ENCODE measurements around the gene ETV7.
"Not testable (repeated sequence)": the region's sequence is repeated elsewhere in the genome, so short reads cannot be mapped to it uniquely, and the experiment has no call there.

Gene ETV7

GRCh38 chr6:36338223-36338622 lies 49.2 kb downstream of the ETV7 start:
- not testable (repeated sequence) for DNase-seq

- DNase-seq: no peak
Observed at GRCh38 chr6:36337814-36338213, 49.7 kb downstream of the ETV7 start.

GRCh38 chr6:36336779-36337241 lies 50.7 kb downstream of the ETV7 start, which contains the start of gene BNIP5:
TSS of gene BNIP5 (minus strand) at chr6:36336888. CDS start at chr6:36330690, 6,198 bp downstream.
- DNase-seq: no peak

- no peak for DNase-seq
Observed at GRCh38 chr6:36336208-36336710, 51.2 kb downstream of the ETV7 start.

GRCh38 chr6:36335465-36336207 lies 51.8 kb downstream of the ETV7 start:
- DNase-seq: no peak

GRCh38 chr6:36334832-36335459 lies 52.5 kb downstream of the ETV7 start:
- no peak for DNase-seq

- DNase-seq: no peak
Observed at GRCh38 chr6:36333931-36334725, 53.3 kb downstream of the ETV7 start.

- DNase-seq: no peak
Observed at GRCh38 chr6:36333171-36333895, 54.1 kb downstream of the ETV7 start.

- no peak for DNase-seq
Observed at GRCh38 chr6:36331381-36331780, 56.1 kb downstream of the ETV7 start.

GRCh38 chr6:36330366-36330765 lies 57.1 kb downstream of the ETV7 start:
- no peak for DNase-seq

- DNase-seq: no peak
Observed at GRCh38 chr6:36329798-36330291, 57.6 kb downstream of the ETV7 start.

- no peak for DNase-seq
Observed at GRCh38 chr6:36328600-36328999, 58.9 kb downstream of the ETV7 start.

- DNase-seq: no peak
Observed at GRCh38 chr6:36327919-36328236, 59.6 kb downstream of the ETV7 start.

GRCh38 chr6:36327226-36327918 lies 60.1 kb downstream of the ETV7 start:
- DNase-seq: no peak

- DNase-seq: peak; percentile 20
Observed at GRCh38 chr6:36326356-36326995, 61.0 kb downstream of the ETV7 start.

- DNase-seq: no peak
Observed at GRCh38 chr6:36324715-36325114, 62.8 kb downstream of the ETV7 start.

GRCh38 chr6:36324191-36324590 lies 63.3 kb downstream of the ETV7 start:
- DNase-seq: no peak

GRCh38 chr6:36323062-36323461 lies 64.4 kb downstream of the ETV7 start:
- no peak for DNase-seq

GRCh38 chr6:36322591-36322990 lies 64.9 kb downstream of the ETV7 start:
- no peak for DNase-seq

GRCh38 chr6:36320475-36320874 lies 67.0 kb downstream of the ETV7 start:
- no peak for DNase-seq

GRCh38 chr6:36319821-36320220 lies 67.6 kb downstream of the ETV7 start:
- no peak for DNase-seq

Measured in fibroblast of skin of abdomen (primary cell).